OCI-LY3 (cell line): ENCODE measurements around the gene TMEM178B.

Experiments used
- H2AFZ ChIP-seq: fragments of 200-600, 300-600 bp; shearing (Covaris generic); 2 replicates; pipeline ENCODE4 v1.6.0; 2014; ENCODE audit warnings: antibody characterized with exemption, low read depth, low read length
- H3K27ac ChIP-seq: fragments of 200-600, 300-600 bp; sonication (generic); 2 replicates; pipeline ENCODE4 v1.5.1; 2014; ENCODE audit warnings: mild to moderate bottlenecking, low read length, moderate library complexity, mixed read lengths
- H3K27me3 ChIP-seq: fragments of 200-600, 300-600 bp; sonication (generic); 2 replicates; pipeline ENCODE4 v1.6.1; 2014; ENCODE audit warnings: low read depth, low read length, mixed read lengths
- H3K36me3 ChIP-seq: fragments of 200-600, 300-600 bp; sonication (generic); replicated peaks from 2 replicates; pipeline ENCODE3; 2014; ENCODE audit warnings: low read depth, low read length, mixed read lengths
- H3K4me1 ChIP-seq: fragments of 300-600, 200-600 bp; sonication (generic); 2 replicates; pipeline ENCODE4 v1.6.1; 2014; ENCODE audit warnings: low read length, mixed read lengths
- H3K4me2 ChIP-seq: fragments of 200-600, 300-600 bp; sonication (generic); 2 replicates; pipeline ENCODE4 v1.6.1; 2014; ENCODE audit warnings: low read length, mixed read lengths
- H3K4me3 ChIP-seq: fragments of 300-600, 200-600 bp; sonication (generic); 2 replicates; pipeline ENCODE4 v1.5.1; 2014; ENCODE audit warnings: antibody characterized with exemption, mild to moderate bottlenecking, low read length, moderate library complexity
- H3K79me2 ChIP-seq: fragments of 300-600, 200-600 bp; shearing (Covaris generic); 2 replicates; pipeline ENCODE4 v1.6.1; 2014; ENCODE audit warnings: mild to moderate bottlenecking, low read length, mixed read lengths
- H3K9ac ChIP-seq: fragments of 300-600, 200-600 bp; shearing (Covaris generic); 2 replicates; pipeline ENCODE4 v1.6.0; 2014; ENCODE audit warnings: mild to moderate bottlenecking, low read length, moderate library complexity
- H3K9me3 ChIP-seq: fragments of 200-600, 300-600 bp; shearing (Covaris generic); 2 replicates; pipeline ENCODE4 v1.6.1; 2014; ENCODE audit warnings: low read length, mixed read lengths; ENCODE audit not compliant: insufficient read depth
- H4K20me1 ChIP-seq: fragments of 200-600, 300-600 bp; sonication (generic); 2 replicates; pipeline ENCODE4 v1.6.1; 2016; ENCODE audit warnings: low read length, mixed read lengths; ENCODE audit not compliant: insufficient read depth
- EZH2phosphoT487 ChIP-seq: fragments of 200-600 bp; shearing (Covaris generic); IDR thresholded peaks from 2 replicates; pipeline ENCODE4 v1.6.1; 2018; ENCODE audit warnings: antibody characterized with exemption, mixed run types, low read depth
- TF ChIP-seq, protein P1 (sequence below): fragments of 200-600, 300-600 bp; sonication (generic); IDR thresholded peaks from 2 replicates; pipeline ENCODE4 v1.5.1; 2014; ENCODE audit warnings: antibody characterized with exemption, low read length, low read depth

TMEM178B gene

DNA sequence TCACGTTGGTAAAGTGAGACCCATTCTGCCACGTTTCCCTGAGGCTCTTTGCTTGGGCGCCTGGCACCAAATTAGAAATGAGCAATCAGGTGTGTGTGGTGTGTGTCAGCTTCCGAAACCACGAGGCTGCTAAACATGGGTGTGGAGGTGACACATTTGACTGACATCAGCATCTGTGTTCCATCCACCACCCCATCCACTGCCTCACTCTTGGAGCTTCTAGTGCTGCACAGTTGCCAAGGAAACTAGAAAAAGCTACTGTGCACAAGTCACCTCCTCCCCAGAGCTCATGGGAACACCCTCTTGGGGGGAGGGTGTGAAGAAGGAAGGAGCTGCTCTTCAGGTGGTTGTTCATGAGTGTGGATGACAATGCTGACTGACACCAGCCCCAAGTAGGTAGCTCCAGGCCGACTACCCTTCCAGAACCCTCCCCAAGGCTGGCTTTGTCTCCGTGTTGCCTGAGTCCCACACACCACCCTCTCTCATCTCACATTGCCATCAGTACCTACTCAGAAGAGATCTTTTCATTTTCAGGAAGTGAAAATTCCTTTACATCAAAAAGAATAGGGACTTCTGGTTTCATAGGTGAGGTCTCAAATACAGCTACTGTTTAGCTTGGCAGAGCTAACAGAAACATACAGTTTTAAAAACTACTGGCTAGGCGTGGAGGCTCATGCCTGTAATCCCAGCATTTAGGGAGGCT is 152.2 kb downstream of the TMEM178B start:
- H4K20me1 ChIP-seq: peaks cover 8% of the 10 kb centered on the region; the same call in 1 of the 2 replicates
- H3K9ac ChIP-seq: no peak overlapping the region
- no peak for TF ChIP-seq EZH2phosphoT487
- TF ChIP-seq, protein P1, sequence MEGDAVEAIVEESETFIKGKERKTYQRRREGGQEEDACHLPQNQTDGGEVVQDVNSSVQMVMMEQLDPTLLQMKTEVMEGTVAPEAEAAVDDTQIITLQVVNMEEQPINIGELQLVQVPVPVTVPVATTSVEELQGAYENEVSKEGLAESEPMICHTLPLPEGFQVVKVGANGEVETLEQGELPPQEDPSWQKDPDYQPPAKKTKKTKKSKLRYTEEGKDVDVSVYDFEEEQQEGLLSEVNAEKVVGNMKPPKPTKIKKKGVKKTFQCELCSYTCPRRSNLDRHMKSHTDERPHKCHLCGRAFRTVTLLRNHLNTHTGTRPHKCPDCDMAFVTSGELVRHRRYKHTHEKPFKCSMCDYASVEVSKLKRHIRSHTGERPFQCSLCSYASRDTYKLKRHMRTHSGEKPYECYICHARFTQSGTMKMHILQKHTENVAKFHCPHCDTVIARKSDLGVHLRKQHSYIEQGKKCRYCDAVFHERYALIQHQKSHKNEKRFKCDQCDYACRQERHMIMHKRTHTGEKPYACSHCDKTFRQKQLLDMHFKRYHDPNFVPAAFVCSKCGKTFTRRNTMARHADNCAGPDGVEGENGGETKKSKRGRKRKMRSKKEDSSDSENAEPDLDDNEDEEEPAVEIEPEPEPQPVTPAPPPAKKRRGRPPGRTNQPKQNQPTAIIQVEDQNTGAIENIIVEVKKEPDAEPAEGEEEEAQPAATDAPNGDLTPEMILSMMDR: no peak
- H3K4me3 ChIP-seq: no peak overlapping the region
- H2AFZ ChIP-seq: no peak overlapping the region
- no peaks in the 10 kb centered on the region for H3K79me2 ChIP-seq
- no peaks in the 10 kb centered on the region for H3K27me3 ChIP-seq
- H3K27ac ChIP-seq: no peak overlapping the region
- H3K36me3 ChIP-seq: no peaks in the 10 kb centered on the region
- peaks cover 16% of the 10 kb centered on the region for H3K4me1 ChIP-seq
- H3K9me3 ChIP-seq: no peaks in the 10 kb centered on the region
- peak overlapping the region; percentile 46 for H3K4me2 ChIP-seq

DNA sequence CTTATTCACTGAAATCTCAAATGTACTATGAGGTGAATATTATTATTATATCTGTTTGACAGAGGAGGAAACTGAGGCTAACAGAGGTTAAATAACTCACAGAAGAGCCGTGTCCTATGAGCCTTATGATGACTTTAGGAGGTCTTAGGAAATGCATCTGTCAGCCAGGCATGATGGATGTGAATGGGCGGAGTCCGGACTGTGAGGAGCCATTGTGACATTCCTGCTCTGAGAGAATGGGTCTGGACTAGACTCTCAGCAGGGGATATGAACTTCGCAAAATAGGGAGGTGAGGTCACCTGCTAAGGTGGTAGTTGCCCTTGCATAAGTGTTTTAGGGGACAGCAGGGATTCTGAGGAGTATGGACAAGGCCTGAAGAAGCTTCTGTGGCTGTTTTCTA is 153.6 kb downstream of the TMEM178B start:
- H3K4me3 ChIP-seq: no peak overlapping the region
- no peak overlapping the region for H3K4me2 ChIP-seq
- H3K79me2 ChIP-seq: no peaks in the 10 kb centered on the region
- H3K4me1 ChIP-seq: peaks cover 16% of the 10 kb centered on the region
- H3K9me3 ChIP-seq: no peaks in the 10 kb centered on the region
- no peak overlapping the region for H2AFZ ChIP-seq
- H3K27me3 ChIP-seq: no peaks in the 10 kb centered on the region
- H3K9ac ChIP-seq: no peak overlapping the region
- H3K36me3 ChIP-seq: no peaks in the 10 kb centered on the region
- TF ChIP-seq, protein P1: no peak
- TF ChIP-seq EZH2phosphoT487: no peak
- peaks cover 8% of the 10 kb centered on the region; the same call in 1 of the 2 replicates for H4K20me1 ChIP-seq
- H3K27ac ChIP-seq: no peak overlapping the region

DNA sequence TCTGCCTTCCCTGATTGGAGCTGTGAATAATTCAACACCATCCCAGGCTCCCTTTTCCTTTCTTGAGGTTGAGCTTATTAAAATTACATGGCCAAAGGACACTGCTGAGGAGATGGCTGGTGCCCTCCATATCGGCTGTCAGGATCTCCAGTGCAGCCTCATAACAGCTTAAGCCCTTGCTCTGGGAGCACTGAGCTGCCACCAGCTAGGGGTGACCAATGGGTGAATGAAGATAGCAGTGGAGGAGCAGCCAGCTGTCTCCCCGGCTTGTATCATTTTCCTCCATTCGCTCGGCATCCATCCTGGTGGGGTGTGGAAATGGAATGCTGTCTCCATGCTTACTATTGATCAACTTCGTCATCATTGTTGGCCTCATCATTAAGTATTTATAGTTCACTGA is 154.6 kb downstream of the TMEM178B start:
- Histone ChIP-seq H3K36me3 (no peaks in the 10 kb centered on the region), H3K27ac (no peak overlapping the region), H2AFZ (no peak overlapping the region), H3K27me3 (no peaks in the 10 kb centered on the region), H3K9me3 (no peaks in the 10 kb centered on the region), H3K4me1 (peaks cover 16% of the 10 kb centered on the region), H3K9ac (no peak overlapping the region), H4K20me1 (peaks cover 8% of the 10 kb centered on the region; the same call in 1 of the 2 replicates), H3K79me2 (no peaks in the 10 kb centered on the region), H3K4me2 (no peak overlapping the region), H3K4me3 (no peak overlapping the region)
- TF ChIP-seq EZH2phosphoT487: no peak
- TF ChIP-seq, protein P1: no peak

DNA sequence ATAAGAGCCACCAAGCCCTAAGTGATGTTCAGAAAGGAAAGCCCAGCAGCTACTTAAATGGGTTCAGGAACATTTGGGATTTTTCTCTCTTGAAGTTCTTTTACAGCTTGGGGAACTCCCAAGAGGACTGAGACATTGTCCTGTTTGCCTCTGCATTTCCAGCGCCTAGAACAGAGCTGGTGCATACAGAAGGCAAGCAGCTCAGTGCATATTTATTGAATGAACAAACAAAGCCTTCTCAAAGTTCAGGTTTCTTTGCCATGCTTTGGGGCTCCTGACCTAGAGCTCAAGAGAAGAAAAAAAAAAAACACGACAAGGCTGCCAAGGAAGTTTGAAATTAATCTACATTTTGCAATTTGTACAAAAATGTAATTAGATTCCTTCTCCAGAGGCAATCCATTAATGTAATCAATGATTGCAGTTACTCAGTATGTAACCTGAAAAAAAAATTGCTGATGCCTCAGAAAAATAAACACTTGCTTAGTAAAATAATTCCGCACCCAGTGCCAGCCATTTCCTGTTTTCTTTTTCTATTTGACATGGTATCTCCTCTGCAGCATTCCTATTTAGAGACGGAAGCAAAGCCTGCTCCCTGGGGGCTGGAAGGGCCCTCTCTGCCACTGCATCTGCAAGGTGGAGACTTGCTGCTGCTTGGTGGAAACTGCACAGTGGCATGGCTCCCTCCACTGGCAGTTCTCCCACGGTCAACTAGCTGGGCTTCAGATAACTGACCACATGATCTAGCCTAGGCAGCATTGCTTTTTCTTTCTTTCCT is 157.3 kb downstream of the TMEM178B start:
- Histone ChIP-seq H3K4me3 (no peak overlapping the region), H3K79me2 (no peaks in the 10 kb centered on the region), H4K20me1 (peaks cover under 1% of the 10 kb centered on the region; the same call in 1 of the 2 replicates), H3K9ac (no peak overlapping the region), H3K36me3 (no peaks in the 10 kb centered on the region), H3K4me1 (peaks cover 7% of the 10 kb centered on the region), H2AFZ (no peak overlapping the region), H3K27ac (no peak overlapping the region), H3K27me3 (no peaks in the 10 kb centered on the region), H3K9me3 (no peaks in the 10 kb centered on the region), H3K4me2 (no peak overlapping the region)
- no peak for TF ChIP-seq EZH2phosphoT487
- TF ChIP-seq, protein P1: peak; percentile 34; the same call in 1 of the 2 replicates
